Sigmoid colon (tissue), 4 donors: ENCODE results near the gene MTMR6.

Source experiments
- CTCF ChIP-seq, 4 experiments: fragments of 450-650 bp in 3 of 4; fragments of 200-600 bp in 1 of 4; IDR thresholded peaks; one replicate each; pipeline ENCODE4 v1.5.1; 2016 to 2019; ENCODE audit warnings: antibody characterized with exemption in 4 of 4, mild to moderate bottlenecking in 3 of 4, moderate library complexity in 2 of 4
- EP300 ChIP-seq, 4 donors: sonication (generic); formaldehyde crosslinking; IDR thresholded peaks; one replicate each; pipeline ENCODE4 v1.6.1; 2017; ENCODE audit warnings: antibody characterized with exemption in 4 of 4
- POLR2A ChIP-seq, 2 donors: fragments of 450-650 bp; IDR thresholded peaks; one replicate each; pipeline ENCODE4 v1.6.1; 2016; ENCODE audit warnings: antibody characterized with exemption in 2 of 2, mild to moderate bottlenecking in 2 of 2, moderate library complexity in 2 of 2
- POLR2AphosphoS5 ChIP-seq, 4 donors: sonication (generic); formaldehyde crosslinking; IDR thresholded peaks; one replicate each; pipeline ENCODE4 v1.6.1; 2017; ENCODE audit warnings: antibody characterized with exemption in 4 of 4

DNA sequence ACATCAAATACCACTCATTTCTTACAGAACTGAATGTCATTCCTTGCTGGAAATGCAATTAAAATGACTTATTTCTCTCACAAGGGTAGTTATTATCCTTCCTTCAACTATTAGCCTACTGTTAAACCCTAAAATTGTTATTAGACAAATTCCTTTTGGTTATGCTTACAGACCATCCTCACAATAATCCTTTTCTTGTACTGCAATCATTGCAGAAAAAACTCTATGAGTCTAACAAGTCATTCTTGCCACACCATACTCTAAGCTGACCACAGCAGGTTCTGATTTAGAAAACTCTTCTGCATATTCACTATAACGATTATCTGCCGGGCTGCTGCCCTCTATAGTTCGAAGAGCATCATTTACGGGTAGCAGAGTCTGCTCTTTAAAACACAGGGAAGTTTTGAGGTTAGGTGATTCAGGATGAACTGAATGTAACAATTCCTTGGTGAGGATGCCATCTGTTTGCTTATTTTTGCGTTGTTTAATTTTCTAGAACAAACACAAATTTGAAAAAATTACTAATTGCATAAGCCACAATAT is 38.2 kb downstream of the MTMR6 start:
- TF ChIP-seq CTCF (IDR thresholded peaks at IDR 0.05) (no peak), POLR2AphosphoS5 (IDR thresholded peaks at IDR 0.05) (no peak), POLR2A (IDR thresholded peaks at IDR 0.05) (no peak), EP300 (IDR thresholded peaks at IDR 0.05) (no peak)
